Endothelial cell (in vitro differentiated cells): ENCODE data around the gene RNF144A. TPM values are rescaled to one million over a fixed set of nuclear protein-coding genes. Genes with fewer than 3 reads are reported as not detected.

Experiments
- DNase-seq: peaks from one replicate; pipeline ENCODE4 v3.0.0; 2021; ENCODE audit warnings: low spot score
- H3K27ac Mint-ChIP-seq: one replicate; pipeline ENCODE4 v1.8.0; 2021; ENCODE audit warnings: mixed read lengths, inconsistent platforms; ENCODE audit not compliant: unreplicated experiment
- H3K27me3 Mint-ChIP-seq: one replicate; pipeline ENCODE4 v1.8.0; 2021; ENCODE audit warnings: mild to moderate bottlenecking, moderate library complexity, mixed read lengths, inconsistent platforms; ENCODE audit not compliant: unreplicated experiment
- H3K36me3 Mint-ChIP-seq: one replicate; pipeline ENCODE4 v1.8.0; 2021; ENCODE audit warnings: mild to moderate bottlenecking, low read depth, mixed read lengths, inconsistent platforms; ENCODE audit not compliant: unreplicated experiment
- H3K4me1 Mint-ChIP-seq: one replicate; pipeline ENCODE4 v1.8.0; 2021; ENCODE audit warnings: mild to moderate bottlenecking, mixed read lengths, inconsistent platforms; ENCODE audit not compliant: unreplicated experiment
- H3K4me3 Mint-ChIP-seq: one replicate; pipeline ENCODE4 v1.8.0; 2021; ENCODE audit warnings: mild to moderate bottlenecking, mixed read lengths, inconsistent platforms; ENCODE audit not compliant: unreplicated experiment
- H3K9me3 Mint-ChIP-seq: one replicate; pipeline ENCODE4 v1.8.0; 2021; ENCODE audit warnings: mixed read lengths, inconsistent platforms; ENCODE audit not compliant: unreplicated experiment
- total RNA-seq: library from RNA; stranded (reverse); fragmentation: NEBNext Ultra II Directional; extraction: Animal tissue kit (Norgen Biotek cat#: 25700); gene quantifications from one replicate; pipeline ENCODE4 v1.2.1, GENCODE V29; 2021; ENCODE audit not compliant: unreplicated experiment
- TF ChIP-seq, protein P1 (sequence below): fragments of 200-600 bp; sonication (generic); IDR thresholded peaks from one replicate; pipeline ENCODE4 v1.5.0; 2021; ENCODE audit warnings: antibody characterized with exemption; ENCODE audit not compliant: unreplicated experiment

Gene RNF144A
- total RNA-seq, 1 donor from 2014 or later, result 81.3 TPM

DNA sequence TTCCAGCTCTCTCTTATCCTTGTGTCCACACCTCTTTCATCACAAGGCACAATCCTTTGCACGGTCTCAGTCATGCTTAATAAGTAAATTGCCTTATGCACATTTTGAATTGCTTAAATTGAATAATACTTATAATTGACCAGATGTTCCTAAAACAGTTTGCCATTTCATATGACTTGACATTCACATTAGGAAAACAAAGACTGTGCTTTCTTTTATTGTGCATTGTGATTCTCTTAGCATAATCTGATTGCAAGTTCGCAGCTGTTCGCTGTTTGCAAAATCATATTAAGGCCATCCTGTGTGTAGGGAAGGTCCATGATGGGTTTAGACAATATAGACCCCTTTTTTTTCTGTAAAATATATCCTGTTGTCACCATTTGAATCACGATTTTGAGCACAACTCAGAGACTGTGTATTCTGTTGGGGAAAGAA is 75.6 kb downstream of the RNF144A start:
- peaks cover 35% of the 10 kb centered on the region for H3K36me3 Mint-ChIP-seq
- no peak for DNase-seq
- H3K4me1 Mint-ChIP-seq, result peaks cover 42% of the 10 kb centered on the region
- TF ChIP-seq, protein P1, sequence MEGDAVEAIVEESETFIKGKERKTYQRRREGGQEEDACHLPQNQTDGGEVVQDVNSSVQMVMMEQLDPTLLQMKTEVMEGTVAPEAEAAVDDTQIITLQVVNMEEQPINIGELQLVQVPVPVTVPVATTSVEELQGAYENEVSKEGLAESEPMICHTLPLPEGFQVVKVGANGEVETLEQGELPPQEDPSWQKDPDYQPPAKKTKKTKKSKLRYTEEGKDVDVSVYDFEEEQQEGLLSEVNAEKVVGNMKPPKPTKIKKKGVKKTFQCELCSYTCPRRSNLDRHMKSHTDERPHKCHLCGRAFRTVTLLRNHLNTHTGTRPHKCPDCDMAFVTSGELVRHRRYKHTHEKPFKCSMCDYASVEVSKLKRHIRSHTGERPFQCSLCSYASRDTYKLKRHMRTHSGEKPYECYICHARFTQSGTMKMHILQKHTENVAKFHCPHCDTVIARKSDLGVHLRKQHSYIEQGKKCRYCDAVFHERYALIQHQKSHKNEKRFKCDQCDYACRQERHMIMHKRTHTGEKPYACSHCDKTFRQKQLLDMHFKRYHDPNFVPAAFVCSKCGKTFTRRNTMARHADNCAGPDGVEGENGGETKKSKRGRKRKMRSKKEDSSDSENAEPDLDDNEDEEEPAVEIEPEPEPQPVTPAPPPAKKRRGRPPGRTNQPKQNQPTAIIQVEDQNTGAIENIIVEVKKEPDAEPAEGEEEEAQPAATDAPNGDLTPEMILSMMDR, result no peak
- H3K27ac Mint-ChIP-seq, result peak overlapping the region; percentile 86
- H3K27me3 Mint-ChIP-seq, result peaks cover 10% of the 10 kb centered on the region
- peak overlapping the region; percentile 67 for H3K4me3 Mint-ChIP-seq
- no peaks in the 10 kb centered on the region for H3K9me3 Mint-ChIP-seq

DNA sequence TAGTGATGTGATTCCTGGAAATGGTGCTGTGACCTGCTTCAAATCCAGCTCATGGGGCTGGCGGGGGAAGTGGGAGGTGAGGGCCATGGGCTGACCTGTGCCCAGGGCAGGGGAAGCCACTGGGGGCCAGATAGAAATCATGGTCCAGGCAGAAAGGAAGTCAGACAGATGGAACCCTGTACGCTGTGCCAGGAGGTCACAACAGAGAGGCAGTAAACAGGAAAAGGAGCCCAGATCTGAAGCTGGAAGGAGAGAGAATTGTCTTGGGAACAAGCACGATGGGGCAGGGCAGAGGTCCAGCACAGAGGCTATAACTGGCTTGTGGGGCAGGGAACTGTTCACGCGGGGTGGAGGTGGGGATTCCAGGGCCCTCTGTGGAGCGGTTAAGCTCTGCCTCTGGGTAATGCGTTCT is 76.0 kb downstream of the RNF144A start:
- Mint-ChIP-seq H3K27me3 (peaks cover 10% of the 10 kb centered on the region), H3K36me3 (peaks cover 35% of the 10 kb centered on the region), H3K4me1 (peaks cover 43% of the 10 kb centered on the region), H3K27ac (peak overlapping the region; percentile 86), H3K9me3 (no peaks in the 10 kb centered on the region), H3K4me3 (peak overlapping the region; percentile 39)
- TF ChIP-seq, protein P1, result no peak
- DNase-seq, result no peak

GRCh38 chr2:6993936-6994335 is 76.7 kb downstream of the RNF144A start:
- H3K9me3 Mint-ChIP-seq, result no peaks in the 10 kb centered on the region
- H3K36me3 Mint-ChIP-seq, result peaks cover 35% of the 10 kb centered on the region
- no peak for DNase-seq
- H3K4me1 Mint-ChIP-seq, result peaks cover 46% of the 10 kb centered on the region
- H3K27ac Mint-ChIP-seq, result no peak overlapping the region
- TF ChIP-seq, protein P1, result no peak
- no peak overlapping the region for H3K4me3 Mint-ChIP-seq
- peaks cover 10% of the 10 kb centered on the region for H3K27me3 Mint-ChIP-seq

- H3K36me3 Mint-ChIP-seq, result peaks cover 30% of the 10 kb centered on the region
- no peak overlapping the region for H3K4me3 Mint-ChIP-seq
- TF ChIP-seq, protein P1, result no peak
- no peak overlapping the region for H3K27ac Mint-ChIP-seq
- H3K9me3 Mint-ChIP-seq, result no peaks in the 10 kb centered on the region
- peaks cover 10% of the 10 kb centered on the region for H3K27me3 Mint-ChIP-seq
- peaks cover 48% of the 10 kb centered on the region for H3K4me1 Mint-ChIP-seq
- no peak for DNase-seq
Observed at GRCh38 chr2:6994536-6995128, 77.4 kb downstream of the RNF144A start.

DNA sequence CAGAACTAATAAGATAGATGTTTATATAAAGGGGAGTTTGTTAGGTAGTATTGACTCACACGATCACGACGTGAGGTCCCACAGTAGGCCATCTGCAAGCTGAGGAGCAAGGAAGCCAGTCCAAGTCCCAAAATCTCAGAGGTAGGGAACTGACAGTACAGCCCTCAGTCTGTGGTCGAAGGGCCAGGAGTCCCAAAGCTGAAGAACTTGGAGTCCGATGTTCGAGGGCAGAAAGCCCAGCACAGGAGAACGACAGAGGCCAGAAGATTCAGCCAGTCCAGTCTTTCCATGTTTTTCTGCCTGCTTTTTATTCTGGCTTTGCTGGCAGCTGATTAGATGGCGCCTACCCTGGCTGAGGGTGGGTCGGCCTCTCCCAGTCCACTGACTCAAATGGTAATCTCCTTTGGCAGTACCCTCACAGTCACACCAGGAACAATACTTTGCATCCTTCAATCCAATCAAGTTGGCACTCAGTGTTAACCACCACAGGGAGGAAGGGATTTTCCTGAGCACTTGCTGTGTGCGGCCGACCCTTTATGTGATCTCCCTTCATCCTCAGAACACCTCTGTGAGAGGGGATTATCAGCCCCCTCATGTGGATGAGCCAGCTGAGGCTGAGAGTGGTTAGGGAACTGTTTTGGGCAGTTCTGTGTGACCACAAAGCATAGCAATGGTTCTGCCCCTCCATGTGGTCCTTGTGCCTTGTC is 78.3 kb downstream of the RNF144A start:
- H3K27me3 Mint-ChIP-seq, result peaks cover 10% of the 10 kb centered on the region
- peaks cover 49% of the 10 kb centered on the region for H3K4me1 Mint-ChIP-seq
- H3K4me3 Mint-ChIP-seq, result no peak overlapping the region
- peaks cover 31% of the 10 kb centered on the region for H3K36me3 Mint-ChIP-seq
- no peak for DNase-seq
- TF ChIP-seq, protein P1, result no peak
- H3K9me3 Mint-ChIP-seq, result no peaks in the 10 kb centered on the region
- no peak overlapping the region for H3K27ac Mint-ChIP-seq
